HG02623 (cell line): Measurements from ENCODE around the gene SNUPN.
"Not testable (repeated sequence)": the region's sequence is repeated elsewhere in the genome, so short reads cannot be mapped to it uniquely, and the experiment has no call there.

Experiments used
- ATAC-seq: cut with Tn5 transposase; IDR thresholded peaks from one replicate; pipeline ENCODE4 v1.9.1; 2021; ENCODE audit warnings: moderate library complexity; ENCODE audit not compliant: unreplicated experiment

Gene SNUPN

DNA sequence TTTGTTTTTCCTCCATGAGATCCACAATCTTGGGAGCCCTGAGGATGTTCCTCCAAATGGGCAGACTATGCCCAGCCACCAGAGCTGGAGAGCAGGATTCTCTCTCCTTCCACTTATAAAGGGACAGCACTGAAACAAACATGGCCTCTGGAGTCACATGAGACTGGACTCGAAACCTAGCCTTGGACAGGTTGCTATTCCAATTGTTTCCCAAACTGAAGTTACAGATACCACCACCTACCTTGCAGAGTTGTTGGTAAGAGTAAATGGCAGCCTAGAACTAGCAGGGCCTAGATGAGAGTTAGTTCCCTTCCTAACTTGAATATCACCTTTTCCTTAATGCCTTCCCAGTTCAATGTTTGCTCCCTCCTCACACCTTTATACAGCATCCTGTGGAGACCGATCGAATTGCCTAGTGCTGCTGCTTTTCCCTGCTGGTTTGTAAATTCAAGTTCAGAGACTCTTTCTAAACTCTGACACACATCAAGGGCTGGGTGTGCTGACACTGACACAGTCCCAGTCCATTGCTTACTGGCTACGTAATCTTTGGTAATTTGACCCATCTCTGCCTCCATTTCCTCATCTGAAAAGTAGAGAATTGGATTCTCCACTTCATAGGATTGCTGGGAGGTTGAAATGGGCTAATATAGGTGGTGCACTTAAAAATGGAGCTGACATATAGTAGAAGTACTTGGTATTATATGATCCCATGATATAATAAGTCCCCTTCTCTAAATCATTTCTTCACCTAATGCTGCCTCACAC, 11.9 kb upstream of the SNUPN start:
- no peak for ATAC-seq

DNA sequence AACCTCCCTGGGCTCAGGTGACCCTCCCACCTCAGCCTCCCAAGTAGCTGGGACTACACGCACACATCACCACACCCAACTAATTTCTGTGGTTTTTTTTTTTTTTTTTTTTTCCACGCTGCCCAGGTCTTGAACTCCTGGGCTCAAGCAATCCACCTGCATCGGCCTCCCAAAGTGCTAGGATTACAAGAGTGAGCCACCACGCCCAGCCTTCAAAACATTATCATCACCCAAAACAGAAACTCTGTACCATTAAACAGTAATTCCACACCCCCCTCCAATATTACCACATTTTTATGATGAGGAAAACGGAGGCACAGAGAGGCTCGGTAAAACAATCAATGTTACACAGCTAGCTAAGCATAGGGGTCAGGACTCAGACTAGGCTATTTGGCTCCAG, 10.5 kb upstream of the SNUPN start:
- no peak for ATAC-seq

DNA sequence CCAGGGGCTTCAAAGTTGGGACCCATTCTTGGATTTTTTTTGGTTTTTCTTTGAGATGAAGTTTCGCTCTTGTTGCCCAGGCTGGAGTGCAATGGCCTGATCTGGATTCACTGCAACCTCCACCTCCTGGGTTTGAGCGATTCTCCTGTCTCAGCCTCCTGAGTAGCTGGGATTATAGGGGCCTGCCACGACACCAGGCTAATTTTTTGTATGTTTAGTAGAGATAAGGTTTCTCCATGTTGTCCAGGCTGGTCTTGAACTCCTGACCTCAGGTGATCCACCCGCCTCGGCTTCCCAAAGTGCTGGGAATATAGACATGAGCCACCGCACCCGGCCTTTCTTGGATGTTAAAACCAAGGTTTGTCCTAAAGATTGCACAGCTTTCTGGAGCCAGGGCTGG, 8.4 kb upstream of the SNUPN start:
- ATAC-seq: not testable (repeated sequence)

DNA sequence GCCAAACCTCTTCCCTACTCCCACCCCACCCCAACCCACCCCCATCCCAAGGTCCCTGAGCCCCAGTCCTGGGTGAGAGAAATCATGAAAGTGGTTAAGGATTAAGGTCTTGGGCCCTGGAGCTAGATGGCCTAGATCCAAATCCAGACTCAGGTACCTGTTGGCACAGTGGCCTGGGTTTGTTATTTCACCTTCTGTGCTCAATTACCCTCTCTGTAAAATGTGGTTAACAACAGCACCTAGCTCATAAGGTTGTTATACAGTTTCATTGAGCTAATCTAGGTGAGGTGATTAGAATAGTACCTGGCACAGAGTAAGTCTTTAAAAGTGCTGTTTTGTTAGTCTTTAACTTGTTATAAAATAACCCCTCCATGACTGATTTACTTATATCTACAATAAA, 6.4 kb upstream of the SNUPN start:
- no peak for ATAC-seq

DNA sequence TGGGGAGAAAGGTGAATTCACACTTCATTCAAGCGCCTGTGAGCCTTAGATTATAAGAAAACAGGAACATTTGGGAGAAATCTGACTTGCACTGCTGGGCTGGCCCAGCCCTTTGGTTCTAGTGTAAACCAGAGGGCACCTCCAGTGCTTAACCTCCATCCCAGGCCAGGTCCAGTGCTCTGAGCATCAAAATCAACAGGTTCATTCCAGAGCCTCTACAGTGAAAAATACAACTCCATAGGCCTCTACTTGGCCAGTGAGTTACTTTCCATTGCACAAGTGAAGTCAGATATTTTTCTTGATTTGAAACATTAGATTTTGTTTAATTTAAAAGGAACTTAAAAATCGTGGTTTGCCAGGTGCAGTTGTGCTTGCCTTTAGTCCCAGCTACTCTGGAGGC, 3.0 kb downstream of the SNUPN start:
- ATAC-seq: no peak

DNA sequence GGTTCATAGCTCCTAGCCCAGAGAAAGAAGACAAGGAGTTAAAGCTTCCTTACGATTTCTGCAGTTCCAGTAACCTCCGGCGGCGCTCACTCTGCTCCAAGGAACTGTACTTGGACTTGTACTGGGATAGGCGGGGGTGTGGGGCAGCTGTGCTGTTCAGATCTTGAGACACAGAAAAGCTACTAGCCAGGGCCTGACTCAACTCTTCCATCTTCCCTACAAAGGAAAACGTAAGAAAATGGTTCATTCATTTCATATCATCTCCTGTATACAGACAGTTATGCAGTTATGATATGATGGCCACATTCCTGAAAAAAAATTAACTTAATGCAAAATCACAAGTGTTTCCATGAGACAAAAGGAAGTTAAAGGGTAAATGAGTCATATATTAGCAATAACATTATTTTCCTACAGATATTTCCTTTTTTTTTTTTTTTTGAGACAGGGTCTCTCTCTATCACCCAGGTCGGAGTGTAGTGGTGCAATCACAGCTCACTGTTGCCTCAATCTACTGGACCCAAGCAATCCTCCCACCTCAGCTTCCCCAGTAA, 4.6 kb downstream of the SNUPN start:
- ATAC-seq: no peak

DNA sequence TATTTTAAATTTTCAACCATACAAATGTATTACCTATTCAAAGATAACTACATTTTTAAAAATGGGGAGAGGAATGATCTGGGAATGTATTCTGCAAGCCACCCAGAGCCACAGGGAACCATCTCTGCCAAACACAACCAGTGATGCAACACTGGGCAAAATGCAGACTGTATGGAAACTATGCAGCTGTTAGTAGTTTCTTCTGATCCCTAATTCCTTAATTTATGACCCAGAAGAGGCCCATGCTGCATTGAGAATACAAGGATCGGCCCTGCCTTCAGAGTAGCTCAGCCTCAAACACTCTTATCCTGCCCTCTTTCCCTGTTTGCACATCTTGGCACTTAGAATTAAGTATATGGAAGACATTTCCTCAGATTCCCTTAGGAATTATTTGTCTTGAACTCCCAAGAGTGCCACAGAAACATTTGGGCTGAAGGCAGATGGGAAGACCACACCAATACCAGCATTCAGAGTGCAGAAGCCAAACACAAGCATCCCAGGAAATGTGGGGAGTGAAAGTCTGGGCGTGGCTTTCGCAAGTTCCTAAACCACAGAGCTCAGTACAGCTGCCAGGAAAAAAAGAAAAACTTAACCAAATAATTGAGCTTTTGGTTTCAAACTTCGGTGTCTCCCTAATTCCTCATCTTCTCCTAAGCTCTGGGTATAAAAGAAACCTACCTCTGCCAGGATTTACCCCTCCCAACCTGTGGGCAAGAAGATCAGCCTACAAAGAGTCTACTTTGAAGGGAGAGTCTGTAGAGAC, 5.3 kb downstream of the SNUPN start:
- no peak for ATAC-seq

DNA sequence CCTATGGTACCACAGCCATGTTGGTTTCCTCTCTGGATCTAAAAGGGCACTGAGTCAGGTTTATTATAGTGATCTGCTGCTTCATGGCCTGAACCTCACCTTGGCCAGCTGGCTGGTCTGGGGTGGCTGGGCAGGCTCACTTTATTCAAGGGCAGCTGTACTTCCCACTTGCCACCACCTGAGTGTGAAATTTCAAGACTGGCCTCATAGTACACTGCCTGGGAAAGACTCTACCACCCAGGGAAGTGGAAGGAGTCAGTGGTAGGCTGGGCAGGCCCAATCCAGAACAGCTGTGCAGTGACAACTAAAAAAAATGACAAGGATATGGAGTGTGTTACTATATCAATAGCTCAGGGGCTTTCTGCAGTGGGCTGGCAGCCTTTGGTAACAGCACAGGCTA, 8.8 kb downstream of the SNUPN start:
- ATAC-seq: no peak

DNA sequence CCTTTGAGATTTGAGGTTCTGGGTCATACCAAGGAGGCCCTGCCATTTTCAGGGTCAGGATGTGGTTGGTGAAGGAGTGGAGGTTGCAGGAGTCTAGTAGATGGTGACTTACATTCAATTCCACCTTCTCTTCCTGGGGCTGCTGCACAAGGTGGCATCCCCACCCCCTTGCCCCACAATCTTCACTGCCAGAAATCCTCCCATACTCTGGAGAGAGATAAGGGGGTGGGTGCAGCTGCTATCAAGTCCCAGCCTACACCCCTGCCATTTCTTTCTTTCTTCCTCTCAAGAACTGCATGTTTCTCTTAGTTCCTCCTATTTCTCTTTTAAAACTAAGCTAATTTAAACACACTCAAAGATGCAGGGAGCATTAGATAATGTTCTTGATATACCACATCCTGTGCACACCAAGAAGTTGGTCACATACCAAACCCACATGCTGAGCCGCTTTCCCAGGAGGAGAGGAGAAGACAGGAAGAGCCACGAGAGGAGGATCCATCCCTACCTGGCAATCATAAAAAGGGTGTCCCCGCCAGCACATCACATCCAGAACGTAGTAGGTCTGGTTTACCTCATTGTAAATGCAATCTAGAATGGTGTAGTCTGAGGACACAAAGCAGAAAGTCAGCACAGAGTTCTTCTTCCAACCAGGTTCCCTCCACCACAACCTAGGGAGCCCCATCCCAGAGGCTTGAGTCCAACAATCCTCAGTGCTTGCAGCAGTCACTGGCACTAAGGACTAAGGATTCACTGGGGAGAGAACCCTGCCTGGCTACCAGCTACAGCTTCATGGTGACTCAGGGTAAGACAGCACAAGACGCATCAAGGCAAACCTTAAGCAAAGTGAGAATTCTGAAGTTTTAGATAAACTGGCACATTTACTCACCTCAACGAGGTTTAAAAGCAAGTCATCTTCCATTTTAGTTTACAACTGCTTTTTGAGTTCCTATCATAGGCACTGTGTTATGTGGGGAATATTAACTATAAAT, 18.5 kb downstream of the SNUPN start:
- no peak for ATAC-seq

DNA sequence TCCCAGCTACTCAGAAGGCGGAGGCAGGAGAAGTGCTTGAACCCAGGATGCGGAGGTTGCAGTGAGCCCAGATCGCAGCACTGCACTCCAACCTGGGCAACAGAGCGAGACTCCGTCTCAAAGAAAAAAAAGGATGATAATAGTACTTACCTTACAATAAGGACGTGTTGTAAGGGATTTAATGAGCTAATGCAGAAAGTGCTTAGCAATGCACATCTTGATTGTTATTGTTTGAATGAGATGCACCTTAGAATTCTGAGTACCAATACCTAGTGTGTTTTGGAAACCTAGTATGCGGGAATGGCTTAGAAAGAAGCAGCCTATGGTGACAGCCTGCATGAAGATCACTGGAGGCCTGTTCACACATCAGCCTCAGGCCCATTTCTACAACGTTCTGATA, 19.5 kb downstream of the SNUPN start:
- ATAC-seq: no peak

DNA sequence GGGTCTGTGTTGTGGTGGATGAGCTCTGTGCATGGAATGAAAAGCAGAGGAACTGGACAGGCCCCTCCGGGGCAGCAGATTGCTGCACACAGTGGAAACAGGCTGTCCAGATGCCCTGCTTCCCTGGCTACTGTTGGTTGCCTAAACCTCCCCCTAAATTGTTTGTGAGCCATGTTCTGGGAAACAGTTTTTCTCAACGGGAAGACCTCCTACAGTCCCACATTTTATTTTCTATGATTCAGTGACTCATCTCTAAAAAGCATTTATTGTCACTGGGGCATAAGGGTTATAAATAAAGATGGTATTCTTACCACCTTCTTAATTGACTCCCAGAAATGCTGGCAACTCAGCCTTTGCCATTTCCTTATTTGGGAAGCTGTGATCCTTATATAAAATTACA, 26.1 kb downstream of the SNUPN start:
- no peak for ATAC-seq

DNA sequence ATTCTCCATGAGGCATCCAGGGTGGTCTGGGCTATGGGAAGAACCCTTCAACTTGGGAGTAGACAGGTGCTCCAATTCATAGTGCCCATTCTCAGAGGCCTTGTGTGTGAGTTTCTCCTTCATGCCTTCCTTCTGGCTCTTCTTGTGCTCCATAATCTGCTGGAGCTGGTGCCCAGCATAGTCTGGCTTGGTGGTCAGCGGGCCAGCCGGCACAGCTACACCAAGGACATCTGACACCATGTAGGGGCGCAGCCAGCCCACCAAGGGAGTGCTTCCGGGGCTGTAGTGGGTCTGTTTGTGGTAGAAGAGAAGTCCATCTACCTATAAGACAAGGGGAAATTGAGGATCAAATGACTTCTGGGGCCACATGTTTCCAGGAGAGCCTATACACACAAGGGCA, 27.2 kb downstream of the SNUPN start:
- no peak for ATAC-seq

DNA sequence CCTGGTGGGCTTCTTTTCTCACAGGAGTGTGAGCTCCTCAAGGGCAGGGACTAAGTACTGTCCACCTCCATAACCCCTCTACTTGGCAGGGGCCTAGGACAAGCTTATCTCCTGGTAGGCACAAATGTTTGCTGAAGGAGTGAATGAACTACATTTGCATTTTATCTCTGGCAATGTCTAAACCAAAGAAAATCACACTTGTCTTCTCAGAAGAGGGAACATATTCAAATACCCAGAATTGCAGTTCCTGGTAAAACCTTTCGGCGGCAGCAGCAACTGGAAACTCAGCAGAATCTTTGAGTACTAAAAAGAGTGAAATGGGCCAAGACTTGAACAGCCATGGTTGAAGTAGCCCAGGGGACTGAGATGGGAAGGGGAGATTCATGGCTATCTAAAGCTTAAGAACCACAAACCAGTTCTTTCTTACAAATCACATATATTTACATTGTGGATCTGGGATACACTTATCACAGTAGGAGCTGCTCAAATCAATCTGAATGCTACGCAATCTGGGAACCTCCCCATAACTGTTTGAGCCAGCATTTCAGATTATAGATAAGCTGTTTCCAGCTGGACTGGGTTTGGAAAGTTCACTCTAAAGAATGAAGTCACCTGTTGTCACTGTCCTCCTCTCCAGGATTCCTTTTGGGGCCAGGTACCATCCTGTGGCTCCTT, 27.7 kb downstream of the SNUPN start:
- no peak for ATAC-seq

DNA sequence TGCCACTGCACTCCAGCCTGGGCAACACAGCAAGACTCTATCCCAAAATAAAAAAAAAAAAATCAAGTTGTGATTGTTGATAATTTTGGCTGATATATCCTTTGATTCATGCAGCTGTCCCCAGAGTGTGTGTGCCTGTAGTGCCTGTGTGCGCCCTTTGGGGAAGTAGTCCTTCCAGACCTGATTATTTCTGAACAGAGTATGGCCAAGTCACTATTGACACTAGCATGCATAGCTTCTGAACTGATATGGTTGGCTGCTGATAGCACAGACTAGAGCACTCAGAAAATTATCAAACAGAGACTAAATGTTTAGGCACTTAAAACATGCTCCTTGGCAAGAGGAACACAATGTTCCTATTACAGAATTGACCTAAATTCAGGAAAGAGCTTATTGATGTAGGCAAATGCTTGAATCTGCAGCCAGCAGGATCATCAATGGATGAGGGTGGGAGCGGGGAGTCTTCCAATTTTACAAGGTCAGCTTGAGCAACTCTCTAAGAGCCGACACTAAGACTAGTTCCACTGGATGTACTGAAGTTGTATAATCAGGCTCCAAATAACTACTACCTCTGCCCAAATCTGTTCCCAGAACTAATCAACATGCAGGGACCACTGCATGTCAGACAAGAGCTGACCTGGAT, 28.7 kb downstream of the SNUPN start:
- ATAC-seq: no peak

DNA sequence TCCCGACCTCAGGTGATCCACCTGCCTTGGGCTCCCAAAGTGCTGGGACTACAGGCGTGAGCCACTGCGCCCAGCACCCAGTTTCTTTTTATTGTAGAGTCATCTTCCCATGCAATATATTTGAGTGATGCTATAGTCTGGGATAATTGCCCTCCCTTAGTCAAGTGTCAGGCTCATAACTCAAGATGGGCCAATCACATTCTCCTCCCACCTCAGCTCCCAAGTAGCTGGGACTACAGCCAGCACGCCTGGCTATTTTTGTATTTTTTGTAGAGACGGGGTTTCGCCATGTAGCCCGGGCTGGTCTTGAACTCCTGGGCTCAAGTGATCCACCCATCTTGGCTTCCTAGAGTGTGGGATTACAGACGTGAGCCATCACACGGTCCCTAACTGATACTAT, 31.2 kb downstream of the SNUPN start:
- ATAC-seq: no peak

DNA sequence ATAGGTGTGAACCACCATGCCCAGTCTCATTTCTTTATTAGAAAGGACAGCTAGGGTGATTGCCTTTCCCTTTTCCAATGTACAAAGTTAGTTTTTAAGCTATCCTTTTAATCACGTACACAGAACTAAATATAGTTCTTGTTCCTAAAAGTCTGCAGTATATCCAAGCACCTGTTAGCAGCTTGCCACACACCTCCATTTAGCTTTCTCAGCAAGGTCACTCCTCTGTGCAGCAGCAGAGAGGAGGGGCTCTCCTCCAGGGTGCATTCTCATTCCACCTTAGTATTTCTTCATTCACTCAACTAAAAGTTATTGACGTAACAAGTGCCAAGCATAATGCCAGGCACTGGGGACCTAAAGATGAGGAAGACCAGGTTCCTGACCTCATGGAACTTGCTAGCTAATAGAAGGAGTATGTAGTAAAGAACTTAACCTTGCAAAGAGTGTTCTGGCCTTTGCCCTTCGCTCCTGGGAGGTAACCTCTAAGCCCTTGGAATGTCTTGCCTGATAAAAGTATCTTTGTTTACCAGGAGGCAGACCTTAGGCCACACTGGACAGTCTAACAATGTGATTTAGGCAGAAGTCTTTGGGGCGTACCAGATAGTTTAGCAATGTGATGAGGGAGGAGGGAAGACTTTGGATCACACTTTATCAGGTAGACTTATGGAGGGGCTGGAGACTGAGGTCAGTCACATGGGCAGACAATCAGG, 33.7 kb downstream of the SNUPN start:
- no peak for ATAC-seq

DNA sequence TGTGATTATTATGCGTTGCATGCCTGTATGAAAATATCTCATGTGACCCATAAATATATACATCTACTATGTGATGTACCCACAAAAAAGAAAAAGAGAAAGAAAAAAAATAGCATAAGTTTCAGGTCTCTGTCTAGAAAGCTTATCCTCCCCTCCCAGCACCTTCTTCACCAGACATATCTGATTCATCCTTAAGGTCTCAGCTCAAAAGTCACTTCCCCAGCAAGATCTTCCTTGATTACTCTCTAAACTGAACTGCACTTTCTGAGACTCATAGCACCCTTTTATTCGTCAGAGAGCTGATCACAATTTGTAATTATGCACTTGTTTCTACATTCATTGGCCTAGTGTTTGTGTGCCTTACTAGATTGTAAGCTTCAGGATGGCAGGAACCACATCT, 35.3 kb downstream of the SNUPN start:
- no peak for ATAC-seq

DNA sequence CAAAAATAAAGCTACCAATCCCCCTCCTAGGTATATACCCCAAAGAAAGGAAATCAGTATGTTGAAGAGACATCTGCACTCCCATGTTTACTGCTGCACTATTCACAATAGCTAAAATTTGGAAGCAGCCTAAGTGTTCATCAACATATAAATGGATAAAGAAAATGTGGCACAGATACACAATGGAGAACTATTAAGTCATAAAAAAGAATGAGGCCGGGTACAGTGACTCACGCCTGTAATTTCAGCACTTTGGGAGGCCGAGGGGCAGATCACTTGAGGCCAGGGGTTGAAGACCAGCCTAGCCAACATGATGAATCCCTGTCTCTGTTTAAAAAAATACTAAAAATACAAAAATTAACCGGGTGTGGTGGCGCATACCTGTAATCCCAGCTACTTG, 36.5 kb downstream of the SNUPN start:
- no peak for ATAC-seq

DNA sequence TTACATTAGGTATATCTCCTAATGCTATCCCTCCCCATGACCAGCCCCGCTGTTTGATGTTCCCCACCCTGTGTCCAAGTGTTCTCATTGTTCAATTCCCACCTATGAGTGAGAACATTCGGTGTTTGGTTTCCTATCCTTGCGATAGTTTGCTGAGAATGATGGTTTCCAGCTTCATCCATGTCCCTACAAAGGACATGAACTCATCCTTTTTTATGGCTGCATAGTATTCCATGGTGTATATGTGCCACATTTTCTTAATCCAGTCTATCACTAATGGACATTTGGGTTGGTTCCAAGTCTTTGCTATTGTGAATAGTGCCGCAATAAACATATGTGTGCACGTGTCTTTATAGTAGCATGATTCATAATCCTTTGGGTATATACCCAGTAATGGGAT, 39.1 kb downstream of the SNUPN start:
- not testable (repeated sequence) for ATAC-seq
